DOHH2 (cell line): ENCODE data around the gene RNASE12.
"Not testable (repeated sequence)": the region's sequence is repeated elsewhere in the genome, so short reads cannot be mapped to it uniquely, and the experiment has no call there.

ENCODE experiments used
- H3F3A ChIP-seq: fragments of 200-600 bp; sonication (generic), shearing (Covaris generic); 2 replicates; pipeline ENCODE4 v1.6.0; 2016; ENCODE audit warnings: antibody characterized with exemption, mild to moderate bottlenecking; ENCODE audit not compliant: control insufficient read depth, insufficient read depth
- H3K27ac ChIP-seq: fragments of 200-600 bp; sonication (generic); 2 replicates; pipeline ENCODE4 v1.5.1; 2014; ENCODE audit warnings: low read depth, mild to moderate bottlenecking, low read length, moderate library complexity
- H3K27me3 ChIP-seq: fragments of 200-600 bp; sonication (generic); 2 replicates; pipeline ENCODE4 v1.6.1; 2014; ENCODE audit warnings: mild to moderate bottlenecking, low read length, mixed read lengths; ENCODE audit not compliant: control insufficient read depth
- H3K36me3 ChIP-seq: fragments of 200-600 bp; sonication (generic); 2 replicates; pipeline ENCODE4 v1.6.1; 2014; ENCODE audit warnings: mild to moderate bottlenecking, low read length, moderate library complexity, mixed read lengths; ENCODE audit not compliant: control insufficient read depth
- H3K4me1 ChIP-seq: fragments of 200-600 bp; sonication (generic); 2 replicates; pipeline ENCODE4 v1.6.1; 2014; ENCODE audit warnings: mild to moderate bottlenecking, low read length, mixed read lengths; ENCODE audit not compliant: control insufficient read depth
- H3K4me2 ChIP-seq: fragments of 200-600 bp; sonication (generic); 2 replicates; pipeline ENCODE4 v1.6.0; 2014; ENCODE audit warnings: mild to moderate bottlenecking, low read length, moderate library complexity
- H3K4me3 ChIP-seq: fragments of 200-600 bp; sonication (generic); 2 replicates; pipeline ENCODE4 v1.5.1; 2014; ENCODE audit warnings: mild to moderate bottlenecking, low read length, mixed read lengths
- H3K79me2 ChIP-seq: fragments of 200-600 bp; sonication (generic); 2 replicates; pipeline ENCODE4 v1.6.1; 2014; ENCODE audit warnings: mild to moderate bottlenecking, low read length, mixed read lengths; ENCODE audit not compliant: control insufficient read depth
- H3K9me2 ChIP-seq: fragments of 200-600 bp; sonication (generic); replicated peaks from 2 replicates; pipeline ENCODE4 v1.6.1; 2014; ENCODE audit warnings: mild to moderate bottlenecking, low read length, mixed read lengths; ENCODE audit not compliant: control insufficient read depth
- H3K9me3 ChIP-seq: fragments of 200-600 bp; sonication (generic); 2 replicates; pipeline ENCODE4 v1.6.1; 2014; ENCODE audit warnings: antibody characterized with exemption, low read length, mixed read lengths; ENCODE audit not compliant: control insufficient read depth, insufficient read depth
- H4K20me1 ChIP-seq: fragments of 200-600 bp; sonication (generic); 2 replicates; pipeline ENCODE4 v1.6.0; 2014; ENCODE audit warnings: low read depth, mild to moderate bottlenecking, antibody characterized with exemption, low read length, moderate library complexity; ENCODE audit not compliant: control insufficient read depth, insufficient read depth
- EZH2phosphoT487 ChIP-seq: fragments of 200-600 bp; sonication (generic); IDR thresholded peaks from 2 replicates; pipeline ENCODE4 v1.6.1; 2017; ENCODE audit warnings: borderline replicate concordance, mild to moderate bottlenecking, antibody characterized with exemption, low read length, moderate library complexity, mixed read lengths
- TF ChIP-seq, protein P1 (sequence below): fragments of 200-600 bp; sonication (generic); IDR thresholded peaks from one replicate; pipeline ENCODE4 v1.5.1; 2014; ENCODE audit warnings: antibody characterized with exemption, mild to moderate bottlenecking, low read depth, low read length; ENCODE audit not compliant: poor library complexity, severe bottlenecking

Gene RNASE12

DNA sequence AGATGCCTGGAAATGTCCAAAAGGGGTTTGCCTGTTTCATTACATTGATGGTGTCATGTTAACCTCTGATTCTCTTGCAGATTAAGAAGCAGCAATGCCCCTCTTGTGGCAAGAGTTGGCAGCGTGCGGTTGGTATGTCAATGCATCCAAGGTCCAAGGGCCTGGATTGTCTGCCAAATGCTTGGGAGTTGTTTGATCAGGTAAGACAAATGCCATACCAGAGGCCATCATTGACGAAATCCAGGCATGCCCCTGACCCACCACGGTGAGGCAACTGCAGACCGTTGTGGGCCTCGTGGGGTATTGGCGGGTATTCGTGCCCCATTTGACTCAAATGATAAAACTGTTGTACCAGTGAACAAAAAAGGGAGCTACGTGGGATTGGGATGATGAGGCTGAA lies 11.4 kb upstream of the RNASE12 start:
- TF ChIP-seq, protein P1, sequence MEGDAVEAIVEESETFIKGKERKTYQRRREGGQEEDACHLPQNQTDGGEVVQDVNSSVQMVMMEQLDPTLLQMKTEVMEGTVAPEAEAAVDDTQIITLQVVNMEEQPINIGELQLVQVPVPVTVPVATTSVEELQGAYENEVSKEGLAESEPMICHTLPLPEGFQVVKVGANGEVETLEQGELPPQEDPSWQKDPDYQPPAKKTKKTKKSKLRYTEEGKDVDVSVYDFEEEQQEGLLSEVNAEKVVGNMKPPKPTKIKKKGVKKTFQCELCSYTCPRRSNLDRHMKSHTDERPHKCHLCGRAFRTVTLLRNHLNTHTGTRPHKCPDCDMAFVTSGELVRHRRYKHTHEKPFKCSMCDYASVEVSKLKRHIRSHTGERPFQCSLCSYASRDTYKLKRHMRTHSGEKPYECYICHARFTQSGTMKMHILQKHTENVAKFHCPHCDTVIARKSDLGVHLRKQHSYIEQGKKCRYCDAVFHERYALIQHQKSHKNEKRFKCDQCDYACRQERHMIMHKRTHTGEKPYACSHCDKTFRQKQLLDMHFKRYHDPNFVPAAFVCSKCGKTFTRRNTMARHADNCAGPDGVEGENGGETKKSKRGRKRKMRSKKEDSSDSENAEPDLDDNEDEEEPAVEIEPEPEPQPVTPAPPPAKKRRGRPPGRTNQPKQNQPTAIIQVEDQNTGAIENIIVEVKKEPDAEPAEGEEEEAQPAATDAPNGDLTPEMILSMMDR = no peak
- TF ChIP-seq EZH2phosphoT487 = no peak
- Histone ChIP-seq H3K79me2 (no peaks in the 10 kb centered on the region), H4K20me1 (no peaks in the 10 kb centered on the region), H3K36me3 (no peaks in the 10 kb centered on the region), H3K4me1 (no peaks in the 10 kb centered on the region), H3F3A (no peaks in the 10 kb centered on the region), H3K9me2 (no peaks in the 10 kb centered on the region), H3K27me3 (peaks cover 4% of the 10 kb centered on the region; the same call in 1 of the 2 replicates), H3K4me3 (no peak overlapping the region), H3K9me3 (no peaks in the 10 kb centered on the region), H3K4me2 (no peak overlapping the region), H3K27ac (no peak overlapping the region)

DNA sequence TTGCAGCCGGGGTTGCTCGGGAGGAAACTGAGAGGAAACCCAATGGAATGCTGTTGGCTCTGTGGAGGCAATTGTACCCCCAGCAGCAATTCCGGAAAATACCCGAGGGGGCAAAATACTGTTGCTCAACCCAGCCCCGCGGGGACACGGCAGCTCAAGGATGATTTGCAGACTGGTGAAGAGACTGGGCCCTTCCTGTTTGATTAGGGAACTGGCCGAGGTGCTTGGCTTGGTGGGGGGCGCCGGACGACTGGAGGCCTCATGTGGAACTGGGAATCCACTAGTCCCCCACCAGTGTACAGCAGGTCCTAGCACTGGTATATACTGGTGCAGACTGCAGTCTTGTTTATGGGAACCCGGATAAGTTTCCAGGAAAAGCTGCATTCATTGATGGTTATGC lies 10.3 kb upstream of the RNASE12 start:
- Histone ChIP-seq H3K9me3 (no peaks in the 10 kb centered on the region), H3K4me3 (no peak overlapping the region), H3K27ac (no peak overlapping the region), H3K27me3 (0 out of 2 replicates have a peak, but pooled peaks cover 2% of the 10 kb centered on the region), H3F3A (no peaks in the 10 kb centered on the region), H3K4me1 (no peaks in the 10 kb centered on the region), H3K9me2 (no peaks in the 10 kb centered on the region), H3K79me2 (no peaks in the 10 kb centered on the region), H4K20me1 (no peaks in the 10 kb centered on the region), H3K4me2 (no peak overlapping the region), H3K36me3 (no peaks in the 10 kb centered on the region)
- TF ChIP-seq, protein P1 = no peak
- TF ChIP-seq EZH2phosphoT487 = no peak

DNA sequence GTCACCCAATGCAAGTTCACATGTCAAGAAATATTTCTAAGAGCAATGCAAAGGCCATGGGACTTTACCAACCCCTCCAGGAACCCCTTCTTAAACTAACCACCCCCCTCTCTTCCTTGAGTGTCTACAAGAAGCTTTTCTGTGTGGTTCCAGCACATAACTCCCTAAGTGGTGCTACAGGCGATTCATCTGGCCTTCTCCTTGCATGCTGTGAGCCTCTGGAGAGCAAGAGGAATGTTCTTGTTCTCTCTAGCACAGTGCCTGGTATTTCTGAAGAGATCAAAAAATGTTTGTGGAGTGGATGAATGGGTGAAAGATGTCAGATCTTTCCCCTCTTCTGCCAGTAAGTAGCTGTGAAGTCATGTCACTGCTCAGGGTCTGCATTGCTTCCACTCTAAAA lies 5.9 kb upstream of the RNASE12 start:
- TF ChIP-seq, protein P1 = no peak
- TF ChIP-seq EZH2phosphoT487 = no peak
- H3K4me3 ChIP-seq = no peak overlapping the region
- H3K4me1 ChIP-seq = no peaks in the 10 kb centered on the region
- H4K20me1 ChIP-seq = no peaks in the 10 kb centered on the region
- no peaks in the 10 kb centered on the region for H3K79me2 ChIP-seq
- no peaks in the 10 kb centered on the region for H3K36me3 ChIP-seq
- H3K9me3 ChIP-seq = no peaks in the 10 kb centered on the region
- no peak overlapping the region for H3K4me2 ChIP-seq
- H3K9me2 ChIP-seq = no peaks in the 10 kb centered on the region
- no peaks in the 10 kb centered on the region for H3F3A ChIP-seq
- peaks cover 4% of the 10 kb centered on the region; the same call in 1 of the 2 replicates for H3K27me3 ChIP-seq
- no peak overlapping the region for H3K27ac ChIP-seq

DNA sequence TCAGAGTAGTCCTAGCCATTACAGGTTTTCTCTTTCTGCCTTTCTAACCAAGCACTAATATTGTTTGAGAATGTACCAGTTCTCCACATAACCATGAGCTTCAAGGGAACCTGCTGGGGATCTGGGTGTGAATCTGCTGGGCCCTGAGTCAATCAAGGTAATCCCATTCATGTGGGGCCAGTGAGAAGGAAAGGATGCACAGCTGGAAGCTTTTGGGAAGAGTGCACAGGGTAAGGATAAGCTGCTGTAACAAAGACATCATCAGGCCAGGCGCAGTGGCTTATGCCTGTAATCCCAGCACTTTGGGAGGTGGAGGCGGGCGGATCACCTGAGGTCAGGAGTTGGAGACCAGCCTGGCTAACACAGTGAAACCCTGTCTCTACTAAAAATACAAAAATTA lies 4.5 kb upstream of the RNASE12 start:
- H3K4me2 ChIP-seq, H4K20me1 ChIP-seq, H3F3A ChIP-seq, H3K4me1 ChIP-seq, H3K27me3 ChIP-seq, H3K9me3 ChIP-seq, H3K4me3 ChIP-seq, H3K9me2 ChIP-seq, H3K36me3 ChIP-seq, H3K27ac ChIP-seq, H3K79me2 ChIP-seq: not testable (repeated sequence)
